ENCODE measurements around the gene NBPF11. TPM values are rescaled to one million over a fixed set of nuclear protein-coding genes. Genes with fewer than 3 reads are reported as not detected.
A peak's percentile ranks its signal among the peaks of the same experiment; 100 is the strongest.
"Not testable (repeated sequence)": the region's sequence is repeated elsewhere in the genome, so short reads cannot be mapped to it uniquely, and the experiment has no call there.

The NBPF11 gene
- total and polyA plus RNA-seq, 11 donors = 1.9 to 5.8 (median 2.6) TPM

GRCh38 chr1:148160343-148161052, 8.4 kb upstream of the NBPF11 start:
- ATAC-seq = peak in 1 of 4 donors; percentile 13
- Histone ChIP-seq H3K36me3 (no peaks in the 10 kb centered on the region), H3K27me3 (peaks cover 0 to 51% (median 24%) of the 10 kb centered on the region in 9 donors), H3K27ac (no peak overlapping the region), H3K4me3 (peak overlapping the region in 5 of 12 donors; percentile 2 to 40 (median 5)), H3K9me3 (no peaks in the 10 kb centered on the region), H3K4me1 (peaks cover 0 to 5% (median 0%) of the 10 kb centered on the region in 12 donors)
- TF ChIP-seq, protein P1, sequence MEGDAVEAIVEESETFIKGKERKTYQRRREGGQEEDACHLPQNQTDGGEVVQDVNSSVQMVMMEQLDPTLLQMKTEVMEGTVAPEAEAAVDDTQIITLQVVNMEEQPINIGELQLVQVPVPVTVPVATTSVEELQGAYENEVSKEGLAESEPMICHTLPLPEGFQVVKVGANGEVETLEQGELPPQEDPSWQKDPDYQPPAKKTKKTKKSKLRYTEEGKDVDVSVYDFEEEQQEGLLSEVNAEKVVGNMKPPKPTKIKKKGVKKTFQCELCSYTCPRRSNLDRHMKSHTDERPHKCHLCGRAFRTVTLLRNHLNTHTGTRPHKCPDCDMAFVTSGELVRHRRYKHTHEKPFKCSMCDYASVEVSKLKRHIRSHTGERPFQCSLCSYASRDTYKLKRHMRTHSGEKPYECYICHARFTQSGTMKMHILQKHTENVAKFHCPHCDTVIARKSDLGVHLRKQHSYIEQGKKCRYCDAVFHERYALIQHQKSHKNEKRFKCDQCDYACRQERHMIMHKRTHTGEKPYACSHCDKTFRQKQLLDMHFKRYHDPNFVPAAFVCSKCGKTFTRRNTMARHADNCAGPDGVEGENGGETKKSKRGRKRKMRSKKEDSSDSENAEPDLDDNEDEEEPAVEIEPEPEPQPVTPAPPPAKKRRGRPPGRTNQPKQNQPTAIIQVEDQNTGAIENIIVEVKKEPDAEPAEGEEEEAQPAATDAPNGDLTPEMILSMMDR (IDR thresholded peaks at IDR 0.05) = no peak
- TF ChIP-seq POLR2A (IDR thresholded peaks at IDR 0.05) = no peak
- intact Hi-C loops (cut with DNase I) = no loop called here
- WGBS, 4 donors = 55 to 89% (median 60%) methylated on average over 23 to 43 of the region's 43 CpGs
- DNase-seq = peak in 2 of 5 donors; percentile 5 to 29

DNA sequence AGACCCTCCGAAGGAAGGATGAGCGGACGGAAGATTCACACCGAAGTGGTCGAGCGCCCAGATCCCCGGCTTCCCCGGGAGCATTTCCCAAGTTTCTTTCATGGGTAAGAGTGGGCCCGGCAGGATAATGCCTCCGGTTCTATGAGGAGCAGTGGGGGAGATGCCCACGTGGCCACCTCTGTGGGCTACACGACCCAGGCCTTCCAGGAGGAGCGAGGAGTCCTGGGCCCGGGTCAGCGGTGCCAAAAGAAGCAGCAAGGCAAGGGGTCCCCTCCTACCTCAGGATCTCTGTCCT, 7.9 kb upstream of the NBPF11 start:
- H3K27me3 ChIP-seq = peaks cover 0 to 53% (median 24%) of the 10 kb centered on the region in 9 donors
- no peaks in the 10 kb centered on the region for H3K36me3 ChIP-seq
- H3K4me1 ChIP-seq = peaks cover 0 to 5% (median 0%) of the 10 kb centered on the region in 12 donors
- 53 to 81% (median 55%) methylated on average over 15 of the region's 15 CpGs for WGBS, 4 donors
- no peak overlapping the region for H3K27ac ChIP-seq
- no peak for ATAC-seq
- H3K4me3 ChIP-seq = peak overlapping the region in 3 of 12 donors; percentile 4 to 40 (median 5)
- intact Hi-C loops (cut with DNase I) = no loop called here
- no peaks in the 10 kb centered on the region for H3K9me3 ChIP-seq
- TF ChIP-seq, protein P1 (IDR thresholded peaks at IDR 0.05) = no peak
- no peak for TF ChIP-seq POLR2A (IDR thresholded peaks at IDR 0.05)
- no peak for DNase-seq

DNA sequence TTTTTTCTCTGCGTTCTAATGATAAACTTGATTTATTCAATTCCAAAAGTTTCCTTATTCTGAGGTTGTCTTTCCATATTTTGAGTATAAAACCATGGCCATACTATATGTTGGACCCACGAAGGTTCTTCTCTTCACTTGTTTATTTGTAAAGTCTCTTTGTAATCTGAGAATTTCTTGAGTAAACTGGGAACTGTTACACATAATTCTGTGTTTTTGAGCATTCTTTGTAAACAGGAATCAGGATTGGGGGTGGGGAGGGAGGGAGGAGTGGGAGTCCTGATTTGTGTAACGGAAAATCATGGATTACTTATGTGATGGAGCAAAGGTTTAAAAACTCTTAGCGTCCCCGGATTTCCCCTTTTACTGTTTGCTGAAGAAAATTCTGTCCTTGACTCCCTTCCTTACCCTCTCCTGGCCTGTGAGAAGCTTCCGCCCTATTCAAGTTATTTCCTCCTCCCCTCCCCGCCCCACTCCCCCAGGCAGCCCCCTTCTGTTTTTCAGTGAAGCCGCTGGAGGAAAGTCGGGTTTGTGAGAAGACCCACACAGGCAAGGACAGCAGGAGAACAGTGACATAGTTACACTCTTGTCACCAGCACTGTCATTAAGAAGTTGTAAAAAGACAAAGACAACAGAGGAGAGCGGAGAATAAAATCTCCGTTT, 6.4 kb upstream of the NBPF11 start:
- H3K4me1 ChIP-seq = peaks cover 0 to 5% (median 0%) of the 10 kb centered on the region in 12 donors
- DNase-seq = no peak
- H3K9me3 ChIP-seq = no peaks in the 10 kb centered on the region
- peaks cover 0 to 53% (median 24%) of the 10 kb centered on the region in 9 donors for H3K27me3 ChIP-seq
- TF ChIP-seq POLR2A (IDR thresholded peaks at IDR 0.05) = no peak
- TF ChIP-seq, protein P1 (IDR thresholded peaks at IDR 0.05) = no peak
- H3K27ac ChIP-seq = peak overlapping the region in 4 of 12 donors; percentile 3 to 47 (median 46)
- WGBS, 4 donors = 30 to 46% (median 36%) methylated on average over 11 of the region's 11 CpGs
- ATAC-seq = peak in 1 of 4 donors; percentile 59
- H3K36me3 ChIP-seq = no peaks in the 10 kb centered on the region
- intact Hi-C loops (cut with DNase I) = no loop called here
- no peak overlapping the region for H3K4me3 ChIP-seq

GRCh38 chr1:148157803-148158202, 5.7 kb upstream of the NBPF11 start:
- Histone ChIP-seq H3K27me3 (peaks cover 0 to 53% (median 24%) of the 10 kb centered on the region in 9 donors), H3K27ac (peak overlapping the region in 3 of 12 donors; percentile 3 to 46 (median 46))
- H3K36me3 ChIP-seq; DNase-seq; intact Hi-C loops (cut with DNase I); H3K4me3 ChIP-seq; H3K4me1 ChIP-seq; ATAC-seq; H3K9me3 ChIP-seq: not testable (repeated sequence)
- 33 to 81% (median 42%) methylated on average over 8 to 10 of the region's 23 CpGs for WGBS, 4 donors

DNA sequence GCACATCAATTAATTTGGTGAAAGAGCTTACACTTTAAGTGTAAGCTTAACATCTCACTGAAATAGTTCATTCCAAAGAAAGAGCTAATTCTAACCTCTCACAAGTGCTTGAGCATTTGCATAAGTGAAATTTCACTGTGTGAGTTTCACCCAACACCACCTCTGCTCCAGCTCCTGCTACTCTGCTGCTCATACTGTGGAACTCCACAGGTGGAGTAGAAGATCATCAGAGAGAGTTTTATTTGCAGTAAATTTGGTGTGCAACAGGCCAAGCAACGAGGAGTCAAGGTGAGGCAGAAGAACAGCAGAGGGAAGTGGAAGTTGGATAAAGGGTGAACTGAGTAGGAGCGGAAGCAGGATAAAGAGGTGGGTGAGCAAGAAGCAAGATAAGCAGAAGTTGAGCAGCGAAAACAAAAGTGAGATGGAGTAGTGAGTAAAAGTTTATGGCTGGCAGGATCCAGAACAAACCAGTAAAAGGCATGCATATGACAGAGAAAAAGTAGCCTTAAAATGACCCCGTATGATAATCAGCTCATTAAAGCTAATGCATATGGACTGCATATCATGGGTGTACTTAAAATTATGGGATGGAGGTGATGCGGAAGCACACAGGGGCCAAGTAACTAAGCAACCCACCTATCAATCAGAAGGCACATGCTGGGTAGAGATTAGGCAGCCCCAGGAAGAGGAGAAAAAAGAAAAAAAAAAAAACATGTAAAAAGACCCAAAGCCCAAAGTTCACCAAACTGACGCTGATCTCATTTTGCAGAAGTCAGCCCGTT, 3.6 kb upstream of the NBPF11 start:
- intact Hi-C loops (cut with DNase I); DNase-seq; ATAC-seq; H3K27ac ChIP-seq; H3K4me1 ChIP-seq; H3K4me3 ChIP-seq; H3K36me3 ChIP-seq; H3K9me3 ChIP-seq: not testable (repeated sequence)
- WGBS, 4 donors = 48 to 64% (median 58%) methylated on average over 5 to 7 of the region's 7 CpGs
- H3K27me3 ChIP-seq = peaks cover 0 to 35% (median 17%) of the 10 kb centered on the region in 9 donors

DNA sequence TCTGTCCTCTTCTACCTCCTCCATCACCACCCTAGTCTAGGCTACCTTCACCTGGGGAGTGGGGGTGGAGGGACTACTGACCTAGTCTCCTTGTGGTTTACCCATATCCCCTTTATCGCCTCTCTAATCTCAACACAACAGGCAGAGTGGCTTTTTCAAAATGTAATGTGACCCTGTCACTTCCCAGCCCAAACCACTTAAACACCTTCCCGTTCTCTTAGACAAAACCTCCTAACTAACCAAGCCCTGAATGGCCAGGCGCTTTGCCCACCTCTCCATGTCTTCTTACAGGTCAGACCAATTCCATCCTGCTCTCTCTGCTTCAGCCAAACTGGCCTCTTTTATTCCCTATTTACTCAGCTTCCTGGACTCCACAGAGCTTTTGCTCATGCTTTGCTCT, 714 bp upstream of the NBPF11 start:
- DNase-seq; H3K4me1 ChIP-seq; intact Hi-C loops (cut with DNase I); H3K27me3 ChIP-seq; H3K36me3 ChIP-seq; H3K27ac ChIP-seq; H3K4me3 ChIP-seq; ATAC-seq; H3K9me3 ChIP-seq: not testable (repeated sequence)
- WGBS, 4 donors = 78 to 96% (median 89%) methylated on average over 3 of the region's 3 CpGs

- Histone ChIP-seq H3K4me3 (peak overlapping the region; percentile 55 to 97 (median 80)), H3K27ac (peak overlapping the region in 11 of 12 donors; percentile 57 to 84 (median 78))
- H3K27me3 ChIP-seq; intact Hi-C loops (cut with DNase I); H3K9me3 ChIP-seq; H3K4me1 ChIP-seq; H3K36me3 ChIP-seq: not testable (repeated sequence)
- WGBS, 4 donors = 0 to 1% (median 1%) methylated on average over 16 to 37 of the region's 40 CpGs
- DNase-seq (peak; percentile 33 to 77 (median 52)), ATAC-seq (peak; percentile 36 to 74 (median 64))
Measured at GRCh38 chr1:148151371-148151819, 686 bp downstream of the NBPF11 start.

Measured in heart left ventricle (tissue), 16 donors.